ENCODE results near the gene PAX4.

The PAX4 gene

DNA sequence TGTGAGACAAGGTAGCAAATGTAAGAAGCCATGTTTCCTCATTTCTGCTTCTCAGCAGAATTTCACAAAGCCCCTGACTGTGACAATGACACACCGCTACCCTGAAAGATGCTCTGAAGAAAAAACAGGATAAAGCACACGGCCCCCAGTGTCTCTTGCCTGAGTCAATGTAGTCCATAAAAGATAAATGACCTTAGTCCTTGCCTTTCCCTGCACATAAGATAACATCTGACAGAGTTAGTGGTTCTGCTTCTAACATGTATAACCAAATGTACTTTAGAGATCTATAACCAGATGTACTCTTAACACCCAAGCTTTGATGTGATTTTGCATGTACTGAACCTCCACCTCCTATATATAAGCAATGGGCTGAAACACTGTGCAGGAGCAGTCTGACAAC is 31.0 kb upstream of the PAX4 start:
- no peak overlapping the region for H3K4me3 ChIP-seq
- H3K27ac ChIP-seq: no peak overlapping the region
- no peak for DNase-seq (ENCODE audit: low spot score)
- TF ChIP-seq, protein P1, sequence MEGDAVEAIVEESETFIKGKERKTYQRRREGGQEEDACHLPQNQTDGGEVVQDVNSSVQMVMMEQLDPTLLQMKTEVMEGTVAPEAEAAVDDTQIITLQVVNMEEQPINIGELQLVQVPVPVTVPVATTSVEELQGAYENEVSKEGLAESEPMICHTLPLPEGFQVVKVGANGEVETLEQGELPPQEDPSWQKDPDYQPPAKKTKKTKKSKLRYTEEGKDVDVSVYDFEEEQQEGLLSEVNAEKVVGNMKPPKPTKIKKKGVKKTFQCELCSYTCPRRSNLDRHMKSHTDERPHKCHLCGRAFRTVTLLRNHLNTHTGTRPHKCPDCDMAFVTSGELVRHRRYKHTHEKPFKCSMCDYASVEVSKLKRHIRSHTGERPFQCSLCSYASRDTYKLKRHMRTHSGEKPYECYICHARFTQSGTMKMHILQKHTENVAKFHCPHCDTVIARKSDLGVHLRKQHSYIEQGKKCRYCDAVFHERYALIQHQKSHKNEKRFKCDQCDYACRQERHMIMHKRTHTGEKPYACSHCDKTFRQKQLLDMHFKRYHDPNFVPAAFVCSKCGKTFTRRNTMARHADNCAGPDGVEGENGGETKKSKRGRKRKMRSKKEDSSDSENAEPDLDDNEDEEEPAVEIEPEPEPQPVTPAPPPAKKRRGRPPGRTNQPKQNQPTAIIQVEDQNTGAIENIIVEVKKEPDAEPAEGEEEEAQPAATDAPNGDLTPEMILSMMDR (IDR thresholded peaks at IDR 0.05): no peak

DNA sequence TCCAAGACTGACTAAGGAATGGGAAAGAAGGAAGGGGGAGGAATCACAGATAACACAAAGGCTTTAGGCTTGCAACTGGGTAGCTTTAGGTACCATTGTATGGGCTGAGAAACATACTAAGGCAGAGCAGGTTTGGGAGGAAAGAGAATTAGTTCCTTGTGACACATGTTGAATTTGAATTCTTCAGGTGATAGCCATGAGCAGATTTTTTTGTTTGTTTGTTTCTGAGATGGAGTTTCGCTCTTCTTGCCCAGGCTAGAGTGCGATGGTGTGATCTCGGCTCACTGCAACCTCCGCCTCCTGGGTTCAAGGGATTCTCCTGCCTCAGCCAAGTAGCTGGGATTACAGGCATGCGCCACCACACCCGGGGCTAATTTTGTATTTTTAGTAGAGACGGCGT is 29.7 kb upstream of the PAX4 start:
- no peak for DNase-seq (ENCODE audit: low spot score)
- TF ChIP-seq, protein P1 (IDR thresholded peaks at IDR 0.05): no peak
- Histone ChIP-seq H3K4me3 (no peak overlapping the region), H3K27ac (no peak overlapping the region)

DNA sequence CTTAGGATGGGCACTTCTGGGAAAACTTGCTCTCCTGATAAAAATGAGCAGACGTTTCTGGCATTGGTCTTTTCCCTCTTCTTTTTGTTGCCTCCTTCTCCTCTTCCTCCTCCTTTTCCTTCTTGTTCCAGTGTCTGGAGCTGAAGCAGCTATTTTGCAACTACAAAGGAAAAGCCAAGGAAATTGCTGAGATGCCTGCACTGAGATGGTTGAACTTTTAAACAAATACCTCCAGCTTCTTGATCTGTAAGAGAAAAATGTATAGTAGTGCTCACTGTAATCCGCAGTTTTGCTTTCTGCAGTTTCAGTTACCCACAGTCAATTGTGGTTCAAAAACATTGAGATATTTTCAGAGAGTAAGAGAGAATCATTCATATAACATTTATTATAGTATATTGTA is 26.5 kb upstream of the PAX4 start:
- no peak overlapping the region for H3K27ac ChIP-seq
- TF ChIP-seq, protein P1 (IDR thresholded peaks at IDR 0.05): no peak
- no peak overlapping the region for H3K4me3 ChIP-seq
- DNase-seq (ENCODE audit: low spot score): no peak

DNA sequence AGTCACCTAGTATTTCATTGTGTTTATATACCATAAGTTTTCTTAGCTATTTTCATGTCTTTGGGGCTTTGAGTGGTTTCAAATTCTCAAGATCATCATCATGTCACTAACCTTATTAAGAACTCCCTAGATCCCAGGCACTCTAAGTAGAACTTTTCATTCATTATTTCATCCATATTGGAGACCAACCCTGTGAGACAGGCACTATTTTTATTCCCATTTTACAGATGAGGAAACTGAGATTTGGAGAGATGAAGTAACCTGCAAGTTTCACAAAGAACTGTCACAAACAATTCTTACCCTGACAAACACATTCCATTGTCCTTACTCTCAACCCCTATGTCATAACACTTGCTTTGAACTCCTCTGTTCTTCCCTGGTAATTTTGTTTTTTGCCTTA is 20.3 kb upstream of the PAX4 start:
- DNase-seq (ENCODE audit: low spot score): no peak
- no peak overlapping the region for H3K27ac ChIP-seq
- TF ChIP-seq, protein P1 (IDR thresholded peaks at IDR 0.05): no peak
- no peak overlapping the region for H3K4me3 ChIP-seq

DNA sequence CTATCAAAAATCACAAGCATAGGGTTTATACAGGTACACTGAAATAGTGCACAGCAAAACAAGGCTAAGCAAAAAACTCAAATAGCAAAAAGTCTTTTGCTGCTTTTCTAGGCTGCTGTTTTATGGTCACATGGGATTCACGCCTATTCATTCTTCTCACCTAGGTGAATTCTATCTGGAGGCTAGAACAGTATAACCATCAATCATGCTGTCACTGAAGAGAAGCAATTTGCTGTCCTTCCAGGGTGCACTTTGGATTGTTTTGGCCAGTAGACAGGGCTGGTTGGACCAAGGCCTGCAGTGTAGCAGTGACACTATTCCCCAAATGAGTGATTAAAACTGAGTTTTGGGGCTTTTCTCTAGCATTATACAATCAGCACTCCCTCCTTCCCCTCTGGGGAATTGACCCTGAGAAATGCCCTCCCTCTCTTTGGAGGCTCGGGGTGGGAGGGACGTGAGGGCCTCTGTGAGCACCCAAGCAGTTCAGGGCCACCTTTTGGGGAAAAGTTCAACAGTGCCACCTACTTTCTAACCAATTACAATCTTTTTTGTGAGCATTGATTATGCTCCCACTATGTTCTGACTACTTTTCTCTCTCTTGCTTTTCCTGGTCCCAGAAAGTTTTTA is 17.8 kb upstream of the PAX4 start:
- DNase-seq (ENCODE audit: low spot score): no peak
- TF ChIP-seq, protein P1 (IDR thresholded peaks at IDR 0.05): no peak
- no peak overlapping the region for H3K4me3 ChIP-seq
- no peak overlapping the region for H3K27ac ChIP-seq

DNA sequence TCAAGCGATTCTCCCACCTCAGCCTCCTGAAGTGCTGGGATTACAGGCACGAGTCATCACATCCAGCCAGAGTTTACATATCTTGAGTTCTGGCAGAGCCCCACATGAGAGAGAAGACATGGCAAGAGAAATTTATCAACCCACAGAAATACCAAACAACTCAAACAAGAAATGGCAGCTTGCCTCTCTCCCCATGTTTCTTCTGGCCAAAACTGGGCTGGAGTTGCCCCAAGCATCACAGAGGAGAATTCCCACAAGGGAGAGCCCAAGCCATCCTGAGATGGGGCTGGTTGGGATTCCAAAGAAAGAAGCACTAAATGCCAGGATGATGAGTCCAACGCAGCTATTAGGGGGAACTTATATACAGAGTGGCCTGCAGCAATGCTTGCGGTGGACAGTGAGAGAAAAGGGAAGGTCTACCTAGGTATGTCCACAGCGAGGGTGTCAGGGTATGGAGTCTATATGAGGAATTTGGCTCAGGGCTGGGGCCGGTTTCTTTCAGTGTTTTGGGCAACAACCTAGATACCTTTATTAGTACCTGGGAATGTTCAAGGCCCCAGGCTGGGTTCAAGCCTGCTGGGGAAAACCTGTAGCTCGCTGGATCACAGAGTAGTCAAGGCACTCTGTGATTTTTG is 14.5 kb upstream of the PAX4 start:
- no peak for DNase-seq (ENCODE audit: low spot score)
- TF ChIP-seq, protein P1 (IDR thresholded peaks at IDR 0.05): no peak
- Histone ChIP-seq H3K27ac (no peak overlapping the region), H3K4me3 (no peak overlapping the region)

DNA sequence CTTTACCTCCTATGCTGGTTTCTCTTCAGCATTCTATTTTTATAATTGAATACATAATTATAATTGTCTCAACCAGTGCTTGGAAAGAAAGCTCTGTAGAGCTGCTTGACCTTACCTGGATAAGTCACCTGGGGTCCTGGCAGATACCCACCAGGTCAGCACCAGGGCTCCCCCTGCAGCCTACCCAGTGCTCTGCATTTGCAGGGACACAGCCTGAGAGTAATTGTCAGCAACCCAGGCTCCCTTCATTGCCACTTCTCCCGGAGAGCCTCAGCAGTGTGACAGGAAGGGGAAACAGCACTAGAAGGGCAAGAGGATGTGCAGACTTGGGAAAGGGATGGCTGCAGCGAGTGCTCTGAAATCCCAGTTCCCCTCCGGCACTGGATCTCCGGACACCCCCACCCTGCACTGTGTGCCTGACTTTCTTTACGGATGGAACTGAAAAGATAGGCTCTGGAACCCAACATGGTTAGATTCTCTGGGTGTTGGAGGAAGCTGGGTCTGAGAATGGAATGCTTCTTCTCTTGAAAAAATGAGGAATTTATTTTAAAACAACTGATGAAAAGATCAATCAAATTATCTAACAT is 11.4 kb upstream of the PAX4 start:
- TF ChIP-seq, protein P1 (IDR thresholded peaks at IDR 0.05): no peak
- DNase-seq (ENCODE audit: low spot score): no peak
- Histone ChIP-seq H3K4me3 (no peak overlapping the region), H3K27ac (no peak overlapping the region)
